ENCODE results near the gene TJP1.
"Not testable (repeated sequence)": the region's sequence is repeated elsewhere in the genome, so short reads cannot be mapped to it uniquely, and the experiment has no call there.

TJP1 gene

GRCh38 chr15:29799859-29800258, 22.4 kb downstream of the TJP1 start:
- no peak for DNase-seq (ENCODE audit: low read depth)

DNA sequence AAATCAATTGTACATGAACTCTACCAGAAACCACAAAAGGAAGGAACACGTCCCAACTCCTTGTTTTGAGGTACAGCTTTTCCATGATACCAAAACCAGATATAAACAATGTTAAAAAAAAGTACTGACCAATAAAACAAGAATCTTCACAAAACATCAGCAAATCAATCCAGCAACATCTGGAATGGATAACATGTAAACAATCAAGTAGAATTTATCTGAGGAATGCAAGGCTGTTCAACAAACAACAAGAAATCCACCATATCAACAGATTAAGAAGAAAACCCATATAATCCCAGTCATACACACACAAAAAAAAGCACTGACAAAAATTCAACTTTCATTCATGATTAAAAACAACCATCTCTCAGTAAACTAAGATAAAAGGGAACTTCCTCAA, 26.7 kb downstream of the TJP1 start:
- no peak for DNase-seq (ENCODE audit: low read depth)

GRCh38 chr15:29792426-29793159, 29.7 kb downstream of the TJP1 start:
- no peak for DNase-seq (ENCODE audit: low read depth)

- no peak for DNase-seq (ENCODE audit: low read depth)
Observed at GRCh38 chr15:29790607-29791006, 31.7 kb downstream of the TJP1 start.

DNA sequence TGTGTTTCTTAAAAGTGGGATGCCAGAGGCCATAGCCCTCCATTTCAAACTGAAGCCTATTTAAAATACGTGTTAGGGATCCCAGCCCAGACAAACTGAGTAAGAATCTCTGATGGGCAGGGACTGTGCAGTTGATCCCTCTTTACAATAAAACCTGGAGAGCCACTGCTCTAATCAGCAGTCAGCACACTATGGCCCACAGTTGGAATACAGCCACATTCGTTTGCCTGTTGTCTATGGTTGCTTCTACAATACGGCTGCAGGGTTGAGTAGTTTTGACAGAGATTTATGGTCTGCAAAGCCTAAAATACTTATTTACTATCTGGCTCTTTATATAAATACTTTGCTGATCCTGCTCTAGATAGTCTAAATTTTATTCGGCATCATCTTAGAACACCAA, 32.4 kb downstream of the TJP1 start:
- no peak for DNase-seq (ENCODE audit: low read depth)

- no peak for DNase-seq (ENCODE audit: low read depth)
Observed at GRCh38 chr15:29788433-29789034, 33.7 kb downstream of the TJP1 start.

GRCh38 chr15:29787767-29788166, 34.5 kb downstream of the TJP1 start:
- DNase-seq (ENCODE audit: low read depth), result no peak

DNA sequence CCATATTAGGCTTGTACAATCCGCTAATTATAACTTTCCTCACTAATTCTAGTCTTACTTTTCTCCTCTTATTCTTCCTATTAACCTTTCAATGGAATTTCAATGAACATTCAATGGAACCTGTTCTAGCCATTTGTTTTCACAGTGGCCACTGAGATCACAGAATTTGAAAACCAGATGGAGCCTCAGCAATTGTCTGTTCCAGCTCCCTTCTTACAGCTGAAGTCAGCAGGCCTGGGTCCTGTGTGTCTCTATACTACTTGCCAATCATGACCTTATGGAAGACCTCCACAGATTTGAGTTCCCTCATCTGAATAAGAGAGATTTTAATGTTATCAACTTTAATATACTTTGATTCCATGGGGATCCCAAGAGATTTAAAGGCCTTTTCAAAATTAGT, 36.6 kb downstream of the TJP1 start:
- DNase-seq (ENCODE audit: low read depth), result no peak

DNA sequence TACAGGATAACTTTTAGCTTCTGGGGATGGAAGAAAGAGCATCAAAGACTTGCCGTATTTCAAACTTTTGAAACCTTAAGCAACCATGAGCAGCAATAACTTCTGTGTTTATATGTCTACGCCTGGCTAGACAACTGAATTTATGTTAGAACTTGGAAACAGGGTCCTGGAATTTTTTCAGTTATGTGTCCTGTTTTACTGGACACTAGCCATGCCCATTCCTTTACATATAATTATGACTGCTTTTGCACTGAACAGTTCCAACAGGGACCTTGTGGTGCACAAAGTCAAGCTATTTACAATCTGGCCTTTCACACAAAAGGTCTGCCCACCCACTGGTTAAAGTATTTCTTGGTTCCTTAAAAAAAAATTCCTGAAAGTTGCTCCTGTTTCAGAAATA, 37.1 kb downstream of the TJP1 start:
- no peak for DNase-seq (ENCODE audit: low read depth)

DNA sequence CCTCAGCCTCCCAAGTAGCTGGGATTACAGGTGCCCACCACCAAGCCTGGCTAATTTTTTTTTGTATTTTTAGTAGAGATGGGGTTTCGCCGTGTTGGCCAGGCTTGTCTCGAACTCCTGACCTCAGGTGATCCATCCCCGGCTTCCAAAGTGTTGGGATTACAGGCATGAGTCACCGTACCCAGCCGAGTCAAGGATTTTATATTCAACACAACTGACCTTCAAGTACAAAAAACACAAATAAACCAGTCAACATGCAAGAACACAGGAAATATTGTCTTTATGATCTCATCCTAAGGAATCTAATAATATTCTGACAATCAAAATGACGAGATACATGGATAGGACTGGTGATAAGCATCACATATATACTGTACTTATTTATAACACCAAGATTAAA, 37.9 kb downstream of the TJP1 start:
- no peak for DNase-seq (ENCODE audit: low read depth)

DNA sequence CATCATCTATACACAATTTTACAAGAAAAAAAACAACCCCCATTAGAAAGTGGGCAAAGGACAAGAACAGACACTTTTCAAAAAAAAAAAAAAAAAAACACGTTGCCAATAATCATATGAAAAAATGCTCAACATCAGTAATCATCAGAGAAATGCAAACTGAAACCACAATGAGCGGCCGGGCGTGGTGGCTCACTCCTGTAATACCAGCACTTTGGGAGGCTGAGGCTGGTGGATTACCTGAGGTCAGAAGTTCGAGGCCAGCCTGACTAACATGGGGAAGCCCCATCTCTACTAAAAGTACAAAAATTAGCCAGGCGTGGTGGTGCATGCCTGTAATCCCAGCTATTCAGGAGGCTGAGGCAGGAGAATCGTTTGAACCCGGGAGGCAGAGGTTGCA, 39.5 kb downstream of the TJP1 start:
- not testable (repeated sequence) for DNase-seq (ENCODE audit: low read depth)

DNA sequence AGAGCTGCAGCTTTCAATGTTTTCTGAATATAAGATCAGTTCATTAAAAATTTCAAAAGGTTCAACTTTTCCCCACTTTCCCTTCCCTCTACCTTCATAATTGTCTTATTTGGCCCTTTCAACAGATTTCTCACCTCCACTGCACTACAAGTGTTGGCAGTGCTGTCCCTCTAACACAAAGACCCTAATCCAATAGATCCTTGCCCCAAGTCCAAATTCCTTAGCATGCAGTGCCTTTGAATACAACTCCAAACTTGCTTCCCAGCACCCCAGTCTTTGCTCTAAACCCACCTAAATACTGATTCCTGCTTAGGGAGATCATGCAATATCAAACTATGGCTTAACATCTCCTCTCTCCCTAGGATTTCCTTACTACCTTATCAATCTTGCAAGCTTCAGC, 43.9 kb downstream of the TJP1 start:
- DNase-seq (ENCODE audit: low read depth), result no peak

- DNase-seq (ENCODE audit: low read depth), result no peak
Observed at GRCh38 chr15:29776859-29777258, 45.4 kb downstream of the TJP1 start.

- DNase-seq (ENCODE audit: low read depth), result no peak
Observed at GRCh38 chr15:29774900-29775299, 47.4 kb downstream of the TJP1 start.

GRCh38 chr15:29773816-29774215, 48.5 kb downstream of the TJP1 start:
- DNase-seq (ENCODE audit: low read depth), result no peak

- DNase-seq (ENCODE audit: low read depth), result no peak
Observed at GRCh38 chr15:29773000-29773399, 49.3 kb downstream of the TJP1 start.

- DNase-seq (ENCODE audit: low read depth), result no peak
Observed at GRCh38 chr15:29770796-29771195, 51.5 kb downstream of the TJP1 start.

GRCh38 chr15:29765898-29766527, 56.3 kb downstream of the TJP1 start:
- DNase-seq (ENCODE audit: low read depth), result no peak

- DNase-seq (ENCODE audit: low read depth), result no peak
Observed at GRCh38 chr15:29765234-29765841, 56.9 kb downstream of the TJP1 start.

DNA sequence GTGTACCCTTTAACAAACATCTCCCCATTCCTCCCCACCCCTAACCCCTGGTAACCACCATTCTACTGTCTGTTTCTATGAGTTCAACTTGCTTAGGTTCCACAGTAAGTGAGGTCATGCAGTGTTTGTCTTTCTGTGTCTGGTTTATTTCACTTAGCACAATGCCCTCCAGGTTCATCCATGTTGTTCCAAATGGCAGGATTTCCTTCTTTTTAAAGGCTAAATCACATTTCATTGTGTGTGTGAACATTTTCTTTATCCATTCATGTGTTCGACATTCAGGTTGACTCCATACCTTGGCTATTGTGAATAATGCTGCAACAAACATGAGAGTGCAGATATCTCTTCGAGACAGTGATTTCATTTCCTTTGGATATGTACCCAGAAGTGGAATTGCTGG, 62.7 kb downstream of the TJP1 start:
- DNase-seq (ENCODE audit: low read depth), result no peak

- no peak for DNase-seq (ENCODE audit: low read depth)
Observed at GRCh38 chr15:29756358-29757267, 65.7 kb downstream of the TJP1 start.

DNA sequence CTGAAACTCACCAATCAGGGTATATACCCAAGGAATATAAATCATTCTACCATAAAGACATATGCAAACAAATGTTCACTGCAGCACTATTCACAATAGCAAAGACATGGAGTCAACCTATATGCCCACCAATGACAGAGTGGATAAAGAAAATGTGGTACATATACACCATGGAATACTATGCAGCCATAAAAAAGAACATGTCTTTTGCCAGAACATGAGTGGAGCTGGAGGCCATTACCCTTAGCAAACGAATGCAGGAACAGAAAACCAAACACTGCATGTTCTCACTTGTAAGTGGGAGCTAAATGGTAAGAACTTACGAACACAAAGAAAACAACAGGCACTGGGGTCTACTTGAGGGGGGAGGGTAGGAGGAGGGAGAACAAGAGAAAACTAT, 68.3 kb downstream of the TJP1 start:
- DNase-seq (ENCODE audit: low read depth), result not testable (repeated sequence)

Measured in activated T-cell treated with anti-CD3 and anti-CD28 coated beads for 24 hours (primary cell).